OCI-LY3 (cell line): Measurements from ENCODE around the gene GMEB2.

ENCODE experiments used
- H2AFZ ChIP-seq: fragments of 200-600, 300-600 bp; shearing (Covaris generic); 2 replicates; pipeline ENCODE4 v1.6.0; 2014; ENCODE audit warnings: antibody characterized with exemption, low read depth, low read length
- H3K27ac ChIP-seq: fragments of 200-600, 300-600 bp; sonication (generic); 2 replicates; pipeline ENCODE4 v1.5.1; 2014; ENCODE audit warnings: mild to moderate bottlenecking, low read length, moderate library complexity, mixed read lengths
- H3K27me3 ChIP-seq: fragments of 200-600, 300-600 bp; sonication (generic); 2 replicates; pipeline ENCODE4 v1.6.1; 2014; ENCODE audit warnings: low read depth, low read length, mixed read lengths
- H3K36me3 ChIP-seq: fragments of 200-600, 300-600 bp; sonication (generic); replicated peaks from 2 replicates; pipeline ENCODE3; 2014; ENCODE audit warnings: low read depth, low read length, mixed read lengths
- H3K4me1 ChIP-seq: fragments of 300-600, 200-600 bp; sonication (generic); 2 replicates; pipeline ENCODE4 v1.6.1; 2014; ENCODE audit warnings: low read length, mixed read lengths
- H3K4me2 ChIP-seq: fragments of 200-600, 300-600 bp; sonication (generic); 2 replicates; pipeline ENCODE4 v1.6.1; 2014; ENCODE audit warnings: low read length, mixed read lengths
- H3K4me3 ChIP-seq: fragments of 300-600, 200-600 bp; sonication (generic); 2 replicates; pipeline ENCODE4 v1.5.1; 2014; ENCODE audit warnings: antibody characterized with exemption, mild to moderate bottlenecking, low read length, moderate library complexity
- H3K79me2 ChIP-seq: fragments of 300-600, 200-600 bp; shearing (Covaris generic); 2 replicates; pipeline ENCODE4 v1.6.1; 2014; ENCODE audit warnings: mild to moderate bottlenecking, low read length, mixed read lengths
- H3K9ac ChIP-seq: fragments of 300-600, 200-600 bp; shearing (Covaris generic); 2 replicates; pipeline ENCODE4 v1.6.0; 2014; ENCODE audit warnings: mild to moderate bottlenecking, low read length, moderate library complexity
- H3K9me3 ChIP-seq: fragments of 200-600, 300-600 bp; shearing (Covaris generic); 2 replicates; pipeline ENCODE4 v1.6.1; 2014; ENCODE audit warnings: low read length, mixed read lengths; ENCODE audit not compliant: insufficient read depth
- H4K20me1 ChIP-seq: fragments of 200-600, 300-600 bp; sonication (generic); 2 replicates; pipeline ENCODE4 v1.6.1; 2016; ENCODE audit warnings: low read length, mixed read lengths; ENCODE audit not compliant: insufficient read depth
- CTCF ChIP-seq: fragments of 200-600, 300-600 bp; sonication (generic); IDR thresholded peaks from 2 replicates; pipeline ENCODE4 v1.5.1; 2014; ENCODE audit warnings: antibody characterized with exemption, low read length, low read depth
- EZH2phosphoT487 ChIP-seq: fragments of 200-600 bp; shearing (Covaris generic); IDR thresholded peaks from 2 replicates; pipeline ENCODE4 v1.6.1; 2018; ENCODE audit warnings: antibody characterized with exemption, mixed run types, low read depth

GMEB2 gene

GRCh38 chr20:63627751-63628245 lies 897 bp upstream of the GMEB2 start:
- no peak for TF ChIP-seq CTCF
- no peak for TF ChIP-seq EZH2phosphoT487
- peak overlapping the region; percentile 70 for H3K27ac ChIP-seq

GRCh38 chr20:63627129-63627750 lies 339 bp upstream of the GMEB2 start:
- Histone ChIP-seq H2AFZ (no peak overlapping the region), H3K36me3 (peaks cover 3% of the 10 kb centered on the region), H3K27ac (peak overlapping the region; percentile 70), H4K20me1 (0 out of 2 replicates have a peak, but pooled peaks cover 1% of the 10 kb centered on the region), H3K79me2 (peaks cover 57% of the 10 kb centered on the region), H3K9ac (peak overlapping the region; percentile 95), H3K4me3 (peak overlapping the region; percentile 93), H3K27me3 (no peaks in the 10 kb centered on the region), H3K9me3 (no peaks in the 10 kb centered on the region), H3K4me1 (peaks cover 13% of the 10 kb centered on the region), H3K4me2 (peak overlapping the region; percentile 93)
- TF ChIP-seq CTCF (no peak), EZH2phosphoT487 (no peak)

More at GRCh38 chr20:63627751-63628245, 897 bp upstream of the GMEB2 start:
- Histone ChIP-seq H3K4me1 (peaks cover 13% of the 10 kb centered on the region), H2AFZ (no peak overlapping the region), H3K9ac (peak overlapping the region; percentile 95), H3K79me2 (peaks cover 52% of the 10 kb centered on the region), H3K27me3 (no peaks in the 10 kb centered on the region), H3K4me2 (peak overlapping the region; percentile 93), H3K4me3 (peak overlapping the region; percentile 93), H3K36me3 (peaks cover 3% of the 10 kb centered on the region), H4K20me1 (no peaks in the 10 kb centered on the region), H3K9me3 (no peaks in the 10 kb centered on the region)

- TF ChIP-seq EZH2phosphoT487: no peak
- no peak for TF ChIP-seq CTCF
- Histone ChIP-seq H3K4me1 (peaks cover 13% of the 10 kb centered on the region), H4K20me1 (peaks cover 6% of the 10 kb centered on the region; the same call in 1 of the 2 replicates), H3K4me3 (peak overlapping the region; percentile 100), H2AFZ (peak overlapping the region; percentile 76; the same call in 1 of the 2 replicates), H3K27me3 (no peaks in the 10 kb centered on the region), H3K9ac (peak overlapping the region; percentile 99), H3K36me3 (peaks cover 3% of the 10 kb centered on the region), H3K9me3 (no peaks in the 10 kb centered on the region), H3K27ac (peak overlapping the region; percentile 82), H3K4me2 (peak overlapping the region; percentile 80), H3K79me2 (peaks cover 68% of the 10 kb centered on the region)
Observed at GRCh38 chr20:63625771-63626423, 1.0 kb downstream of the GMEB2 start.

- Histone ChIP-seq H3K9ac (no peak overlapping the region), H3K4me3 (no peak overlapping the region), H4K20me1 (peaks cover 17% of the 10 kb centered on the region; the same call in 1 of the 2 replicates), H3K27me3 (no peaks in the 10 kb centered on the region), H3K4me2 (no peak overlapping the region), H2AFZ (no peak overlapping the region), H3K27ac (no peak overlapping the region), H3K79me2 (peaks cover 82% of the 10 kb centered on the region), H3K9me3 (no peaks in the 10 kb centered on the region), H3K4me1 (peaks cover 13% of the 10 kb centered on the region), H3K36me3 (peaks cover 1% of the 10 kb centered on the region)
- no peak for TF ChIP-seq CTCF
- TF ChIP-seq EZH2phosphoT487: no peak
Observed at GRCh38 chr20:63624486-63624885, 2.4 kb downstream of the GMEB2 start.
